ENCODE data around the gene PRELP. TPM values are rescaled to one million over a fixed set of nuclear protein-coding genes. Genes with fewer than 3 reads are reported as not detected.
"Not testable (repeated sequence)": the region's sequence is repeated elsewhere in the genome, so short reads cannot be mapped to it uniquely, and the experiment has no call there.

PRELP gene
- total RNA-seq, 1 donor from 2014 or later, result 2.9 TPM

- TF ChIP-seq CTCF (conservative IDR thresholded peaks at IDR 0.05), result no peak
- no peaks in the 10 kb centered on the region for H3K27me3 Mint-ChIP-seq (ENCODE audit: low read depth)
- H3K4me1 Mint-ChIP-seq, result peaks cover 85% of the 10 kb centered on the region
- peak overlapping the region; percentile 11 for H3K4me3 Mint-ChIP-seq
- no peaks in the 10 kb centered on the region for H3K9me3 Mint-ChIP-seq
- H3K36me3 Mint-ChIP-seq (ENCODE audit: low read depth), result no peaks in the 10 kb centered on the region
- no peak overlapping the region for H3K27ac Mint-ChIP-seq (ENCODE audit: unreplicated experiment)
- no peak for DNase-seq (ENCODE audit: low read depth, low spot score)
These were observed 40.6 kb downstream of the PRELP start for GRCh38 chr1:203516184-203516583.

- no peak for DNase-seq (ENCODE audit: low read depth, low spot score)
- TF ChIP-seq CTCF (conservative IDR thresholded peaks at IDR 0.05), result no peak
- Mint-ChIP-seq H3K4me1 (peaks cover 85% of the 10 kb centered on the region), H3K27me3 (ENCODE audit: low read depth) (no peaks in the 10 kb centered on the region), H3K27ac (ENCODE audit: unreplicated experiment) (no peak overlapping the region), H3K9me3 (no peaks in the 10 kb centered on the region), H3K36me3 (ENCODE audit: low read depth) (no peaks in the 10 kb centered on the region), H3K4me3 (no peak overlapping the region)
These were observed 41.3 kb downstream of the PRELP start for GRCh38 chr1:203516906-203517305.

- no peaks in the 10 kb centered on the region for H3K36me3 Mint-ChIP-seq (ENCODE audit: low read depth)
- DNase-seq (ENCODE audit: low read depth, low spot score), result no peak
- no peak for TF ChIP-seq CTCF (conservative IDR thresholded peaks at IDR 0.05)
- H3K4me3 Mint-ChIP-seq, result peak overlapping the region; percentile 34
- H3K27ac Mint-ChIP-seq (ENCODE audit: unreplicated experiment), result no peak overlapping the region
- H3K4me1 Mint-ChIP-seq, result peaks cover 86% of the 10 kb centered on the region
- no peaks in the 10 kb centered on the region for H3K9me3 Mint-ChIP-seq
- H3K27me3 Mint-ChIP-seq (ENCODE audit: low read depth), result no peaks in the 10 kb centered on the region
These were observed 42.0 kb downstream of the PRELP start for GRCh38 chr1:203517426-203518110.

GRCh38 chr1:203518139-203518538, 42.5 kb downstream of the PRELP start:
- not testable (repeated sequence) for H3K27me3 Mint-ChIP-seq (ENCODE audit: low read depth); H3K9me3 Mint-ChIP-seq; H3K36me3 Mint-ChIP-seq (ENCODE audit: low read depth); DNase-seq (ENCODE audit: low read depth, low spot score); H3K4me3 Mint-ChIP-seq; H3K27ac Mint-ChIP-seq (ENCODE audit: unreplicated experiment)
- H3K4me1 Mint-ChIP-seq, result peaks cover 86% of the 10 kb centered on the region

GRCh38 chr1:203518541-203518940, 42.9 kb downstream of the PRELP start:
- no peaks in the 10 kb centered on the region for H3K36me3 Mint-ChIP-seq (ENCODE audit: low read depth)
- no peak for TF ChIP-seq CTCF (conservative IDR thresholded peaks at IDR 0.05)
- no peak overlapping the region for H3K27ac Mint-ChIP-seq (ENCODE audit: unreplicated experiment)
- H3K9me3 Mint-ChIP-seq, result no peaks in the 10 kb centered on the region
- no peak for DNase-seq (ENCODE audit: low read depth, low spot score)
- peaks cover 84% of the 10 kb centered on the region for H3K4me1 Mint-ChIP-seq
- H3K27me3 Mint-ChIP-seq (ENCODE audit: low read depth), result no peaks in the 10 kb centered on the region
- peak overlapping the region; percentile 35 for H3K4me3 Mint-ChIP-seq

GRCh38 chr1:203519053-203519840, 43.6 kb downstream of the PRELP start:
- no peak for DNase-seq (ENCODE audit: low read depth, low spot score)
- no peak for TF ChIP-seq CTCF (conservative IDR thresholded peaks at IDR 0.05)
- Mint-ChIP-seq H3K36me3 (ENCODE audit: low read depth) (no peaks in the 10 kb centered on the region), H3K27me3 (ENCODE audit: low read depth) (no peaks in the 10 kb centered on the region), H3K4me1 (peaks cover 84% of the 10 kb centered on the region), H3K9me3 (no peaks in the 10 kb centered on the region), H3K27ac (ENCODE audit: unreplicated experiment) (no peak overlapping the region), H3K4me3 (no peak overlapping the region)
